Activated CD4-positive, alpha-beta memory T cell treated with anti-CD3 and anti-CD28 coated beads for 36 hours (primary cell): ENCODE data around the gene LRBA. TPM values are rescaled to one million over a fixed set of nuclear protein-coding genes. Genes with fewer than 3 reads are reported as not detected.

ENCODE experiments used
- CTCF ChIA-PET: fragments of 350-600 bp; sonication (Branson Sonifier 250); formaldehyde crosslinking; loops from one replicate; lab custom pipeline; 2021; ENCODE audit warnings: antibody characterized with exemption, inconsistent platforms; lab: Charles Lee
- POLR2A ChIA-PET: fragments of 350-600 bp; sonication (Branson Sonifier 250); formaldehyde crosslinking; loops from one replicate; lab custom pipeline; 2021; ENCODE audit warnings: antibody characterized with exemption; lab: Charles Lee
- DNase-seq: peaks from one replicate; pipeline ENCODE4 v3.0.0-alpha.2; 2020
- H3K27ac Mint-ChIP-seq: one replicate; pipeline ENCODE4 v1.8.0; 2021; ENCODE audit warnings: mixed read lengths
- H3K27me3 Mint-ChIP-seq: one replicate; pipeline ENCODE4 v1.8.0; 2021; ENCODE audit warnings: mixed read lengths
- H3K36me3 Mint-ChIP-seq: one replicate; pipeline ENCODE4 v1.8.0; 2021; ENCODE audit warnings: mixed read lengths
- H3K4me1 Mint-ChIP-seq: one replicate; pipeline ENCODE4 v1.8.0; 2021; ENCODE audit warnings: low read depth, mixed read lengths
- H3K4me3 Mint-ChIP-seq: one replicate; pipeline ENCODE4 v1.8.0; 2021; ENCODE audit warnings: mild to moderate bottlenecking, mixed read lengths
- H3K9me3 Mint-ChIP-seq: one replicate; pipeline ENCODE4 v1.8.0; 2021; ENCODE audit warnings: mixed read lengths
- intact Hi-C: fragments of 100-400 bp; cut with micrococcal nuclease; formaldehyde crosslinking; loops from one replicate; pipeline ENCODE4 v1.15.1; 2023
- total RNA-seq, 2 experiments: library from RNA; stranded (reverse); gene quantifications; one replicate each; pipeline ENCODE4 v1.2.3, GENCODE V29; 2021

The LRBA gene
- total RNA-seq, 2 experiments from 2014 or later = 62.4 to 63.7 TPM

GRCh38 chr4:150821641-150822040, 193.4 kb downstream of the LRBA start:
- Mint-ChIP-seq H3K27me3 (no peaks in the 10 kb centered on the region), H3K9me3 (peaks cover 3% of the 10 kb centered on the region), H3K36me3 (peaks cover 25% of the 10 kb centered on the region), H3K27ac (no peak overlapping the region), H3K4me1 (peaks cover 23% of the 10 kb centered on the region), H3K4me3 (no peak overlapping the region)
- CTCF ChIA-PET = no interaction called here
- POLR2A ChIA-PET = no interaction called here
- DNase-seq = no peak
- intact Hi-C loops = no loop called here

- H3K27me3 Mint-ChIP-seq = no peaks in the 10 kb centered on the region
Measured at GRCh38 chr4:150820409-150820808, 194.7 kb downstream of the LRBA start.

GRCh38 chr4:150818661-150819060, 196.4 kb downstream of the LRBA start:
- Mint-ChIP-seq H3K4me1 (peaks cover 19% of the 10 kb centered on the region), H3K27me3 (no peaks in the 10 kb centered on the region), H3K4me3 (no peak overlapping the region), H3K9me3 (peaks cover 3% of the 10 kb centered on the region), H3K36me3 (peaks cover 12% of the 10 kb centered on the region), H3K27ac (no peak overlapping the region)
- CTCF ChIA-PET = interaction anchor here (0.6 to 2.6 kb wide), 5 partner anchors 9 to 535 kb away, joined by 3 to 11 read pairs (median 4); no protein-coding TSS in a partner anchor
- intact Hi-C loops = loop anchor here (1.0 kb wide), 4 partner anchors 10 to 382 kb away; no protein-coding TSS in a partner anchor
- DNase-seq = no peak
- POLR2A ChIA-PET = interaction anchor here (1.4 kb wide), 1 partner anchor 9 kb away, joined by 4 read pairs; no protein-coding TSS in a partner anchor

More at GRCh38 chr4:150820409-150820808, 194.7 kb downstream of the LRBA start:
- ChIA-PET CTCF (interaction anchor here (2.0 kb wide), 1 partner anchor 47 kb away, joined by 5 read pairs; no protein-coding TSS in a partner anchor), POLR2A (no interaction called here)
- intact Hi-C loops = no loop called here
- no peak for DNase-seq
- peaks cover 21% of the 10 kb centered on the region for H3K36me3 Mint-ChIP-seq
- H3K27ac Mint-ChIP-seq = no peak overlapping the region
- H3K4me3 Mint-ChIP-seq = no peak overlapping the region
- H3K4me1 Mint-ChIP-seq = peaks cover 19% of the 10 kb centered on the region
- H3K9me3 Mint-ChIP-seq = peaks cover 3% of the 10 kb centered on the region

GRCh38 chr4:150817804-150818528, 197.1 kb downstream of the LRBA start:
- H3K9me3 Mint-ChIP-seq = peaks cover 3% of the 10 kb centered on the region
- no peak overlapping the region for H3K4me3 Mint-ChIP-seq
- POLR2A ChIA-PET = no interaction called here
- intact Hi-C loops = loop anchor here (1.0 kb wide), 4 partner anchors 10 to 382 kb away; no protein-coding TSS in a partner anchor
- H3K27me3 Mint-ChIP-seq = no peaks in the 10 kb centered on the region
- H3K27ac Mint-ChIP-seq = no peak overlapping the region
- CTCF ChIA-PET = interaction anchor here (1.1 to 2.6 kb wide), 4 partner anchors 10 to 143 kb away, joined by 3 to 11 read pairs (median 5); no protein-coding TSS in a partner anchor
- H3K4me1 Mint-ChIP-seq = peaks cover 19% of the 10 kb centered on the region
- peaks cover 12% of the 10 kb centered on the region for H3K36me3 Mint-ChIP-seq
- DNase-seq = no peak

- Mint-ChIP-seq H3K4me1 (peaks cover 19% of the 10 kb centered on the region), H3K9me3 (peaks cover 3% of the 10 kb centered on the region), H3K36me3 (peaks cover 12% of the 10 kb centered on the region), H3K4me3 (no peak overlapping the region), H3K27ac (no peak overlapping the region), H3K27me3 (no peaks in the 10 kb centered on the region)
- intact Hi-C loops = no loop called here
- CTCF ChIA-PET = interaction anchor here (1.4 to 2.6 kb wide), 2 partner anchors 50 to 144 kb away, joined by 3 to 6 read pairs; no protein-coding TSS in a partner anchor
- DNase-seq = no peak
- POLR2A ChIA-PET = no interaction called here
Measured at GRCh38 chr4:150817017-150817416, 198.1 kb downstream of the LRBA start.

GRCh38 chr4:150816491-150816890, 198.6 kb downstream of the LRBA start:
- Mint-ChIP-seq H3K36me3 (peaks cover 12% of the 10 kb centered on the region), H3K9me3 (peaks cover 3% of the 10 kb centered on the region), H3K27me3 (no peaks in the 10 kb centered on the region), H3K4me3 (no peak overlapping the region), H3K4me1 (peaks cover 16% of the 10 kb centered on the region), H3K27ac (no peak overlapping the region)
- ChIA-PET CTCF (interaction anchor here (2.6 kb wide), 1 partner anchor 51 kb away, joined by 6 read pairs; no protein-coding TSS in a partner anchor), POLR2A (no interaction called here)
- intact Hi-C loops = no loop called here
- no peak for DNase-seq

GRCh38 chr4:150814873-150815272, 200.2 kb downstream of the LRBA start:
- intact Hi-C loops = no loop called here
- peaks cover 15% of the 10 kb centered on the region for H3K4me1 Mint-ChIP-seq
- H3K27me3 Mint-ChIP-seq = no peaks in the 10 kb centered on the region
- POLR2A ChIA-PET = no interaction called here
- H3K4me3 Mint-ChIP-seq = no peak overlapping the region
- CTCF ChIA-PET = no interaction called here
- H3K36me3 Mint-ChIP-seq = peaks cover 13% of the 10 kb centered on the region
- DNase-seq = no peak
- H3K9me3 Mint-ChIP-seq = peaks cover 3% of the 10 kb centered on the region
- H3K27ac Mint-ChIP-seq = no peak overlapping the region

GRCh38 chr4:150805183-150806025, 209.7 kb downstream of the LRBA start:
- H3K27ac Mint-ChIP-seq = no peak overlapping the region
- no peak overlapping the region for H3K4me3 Mint-ChIP-seq
- DNase-seq = no peak
- intact Hi-C loops = no loop called here
- H3K27me3 Mint-ChIP-seq = no peaks in the 10 kb centered on the region
- H3K36me3 Mint-ChIP-seq = peaks cover 28% of the 10 kb centered on the region
- ChIA-PET POLR2A (no interaction called here), CTCF (no interaction called here)
- peaks cover 4% of the 10 kb centered on the region for H3K4me1 Mint-ChIP-seq
- H3K9me3 Mint-ChIP-seq = no peaks in the 10 kb centered on the region

GRCh38 chr4:150801833-150802232, 213.3 kb downstream of the LRBA start:
- Mint-ChIP-seq H3K9me3 (no peaks in the 10 kb centered on the region), H3K4me1 (peaks cover 4% of the 10 kb centered on the region), H3K4me3 (no peak overlapping the region), H3K27ac (no peak overlapping the region), H3K36me3 (peaks cover 28% of the 10 kb centered on the region), H3K27me3 (no peaks in the 10 kb centered on the region)
- no peak for DNase-seq
- ChIA-PET POLR2A (no interaction called here), CTCF (no interaction called here)
- intact Hi-C loops = no loop called here

GRCh38 chr4:150799207-150799606, 215.9 kb downstream of the LRBA start:
- ChIA-PET POLR2A (no interaction called here), CTCF (interaction anchor here (1.1 kb wide), 1 partner anchor 29 kb away, joined by 3 read pairs; no protein-coding TSS in a partner anchor)
- peaks cover 20% of the 10 kb centered on the region for H3K36me3 Mint-ChIP-seq
- DNase-seq = no peak
- H3K27me3 Mint-ChIP-seq = no peaks in the 10 kb centered on the region
- no peak overlapping the region for H3K4me3 Mint-ChIP-seq
- H3K4me1 Mint-ChIP-seq = peaks cover under 1% of the 10 kb centered on the region
- no peaks in the 10 kb centered on the region for H3K9me3 Mint-ChIP-seq
- H3K27ac Mint-ChIP-seq = no peak overlapping the region
- intact Hi-C loops = no loop called here

- ChIA-PET POLR2A (no interaction called here), CTCF (interaction anchor here (1.1 kb wide), 1 partner anchor 72 kb away, joined by 3 read pairs; no protein-coding TSS in a partner anchor)
- no peak for DNase-seq
- no peak overlapping the region for H3K4me3 Mint-ChIP-seq
- no peak overlapping the region for H3K27ac Mint-ChIP-seq
- no peaks in the 10 kb centered on the region for H3K4me1 Mint-ChIP-seq
- intact Hi-C loops = no loop called here
- no peaks in the 10 kb centered on the region for H3K27me3 Mint-ChIP-seq
- H3K36me3 Mint-ChIP-seq = peaks cover 9% of the 10 kb centered on the region
- H3K9me3 Mint-ChIP-seq = no peaks in the 10 kb centered on the region
Measured at GRCh38 chr4:150794706-150795105, 220.4 kb downstream of the LRBA start.

GRCh38 chr4:150789864-150790263, 225.2 kb downstream of the LRBA start:
- H3K9me3 Mint-ChIP-seq = no peaks in the 10 kb centered on the region
- POLR2A ChIA-PET = no interaction called here
- H3K4me3 Mint-ChIP-seq = no peak overlapping the region

More at GRCh38 chr4:150789864-150790263, 225.2 kb downstream of the LRBA start:
- DNase-seq = no peak
- Mint-ChIP-seq H3K27me3 (no peaks in the 10 kb centered on the region), H3K27ac (no peak overlapping the region), H3K36me3 (peaks cover 5% of the 10 kb centered on the region), H3K4me1 (no peaks in the 10 kb centered on the region)
- intact Hi-C loops = no loop called here
- CTCF ChIA-PET = no interaction called here
